Measurements from ENCODE around the gene SKI. TPM values are rescaled to one million over a fixed set of nuclear protein-coding genes. Genes with fewer than 3 reads are reported as not detected.

SKI gene
- total and polyA plus RNA-seq, 2 of the 4 experiments (the other 2 are of a cell fraction) = 2.3 to 20.1 TPM

DNA sequence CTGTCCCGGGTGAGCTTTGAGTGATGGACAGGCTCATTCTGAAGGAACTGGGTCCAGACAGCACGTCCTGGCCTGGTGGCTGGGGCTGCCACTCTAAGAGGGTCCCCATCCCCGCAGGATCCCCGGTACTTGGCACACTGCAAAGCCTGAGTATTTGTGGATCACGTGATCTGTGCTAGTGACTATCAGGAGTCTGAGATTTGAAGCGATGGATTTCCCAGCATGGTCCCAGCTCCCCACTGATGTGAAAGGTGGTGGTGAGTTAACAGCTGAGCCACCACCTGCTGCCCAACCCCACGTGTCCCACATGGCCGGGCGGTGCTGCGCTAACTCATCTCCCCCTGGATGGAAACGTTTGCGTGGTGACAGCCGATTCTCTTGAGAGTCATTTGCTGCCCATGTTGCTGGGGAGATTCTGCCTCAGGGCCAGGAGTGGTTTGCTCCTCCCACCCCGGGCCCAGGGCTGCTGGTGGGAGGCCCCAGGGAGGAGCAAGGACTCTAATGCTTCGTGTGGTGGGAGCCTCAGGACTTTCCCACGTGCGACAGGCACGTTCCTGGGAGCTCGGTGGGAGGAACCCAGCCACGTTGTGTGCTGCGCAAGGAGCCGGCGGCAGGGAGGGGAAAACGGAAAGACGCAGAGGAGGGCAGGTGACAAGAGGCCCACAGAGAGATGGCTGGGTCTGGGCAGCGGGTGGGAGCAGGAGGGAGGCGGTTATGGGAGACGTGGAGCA is 48.7 kb upstream of the SKI start:
- H2BK15ac ChIP-seq (ENCODE audit: low read depth, low read length) = no peak overlapping the region
- ChIA-PET CTCF (no interaction called here), POLR2A (ENCODE audit: unreplicated experiment) (no interaction called here)
- no peak overlapping the region for H2AK5ac ChIP-seq (ENCODE audit: low read depth, low read length)
- dilution Hi-C loops (cut with HindIII; ENCODE audit: low sequenced_read_pairs, unreplicated experiment) = no loop called here
- no peaks in the 10 kb centered on the region for H3K79me1 ChIP-seq (ENCODE audit: low read depth in 1 of 2, low read length in 2 of 2)
- H4K20me1 ChIP-seq (ENCODE audit: insufficient read depth, low read length) = no peaks in the 10 kb centered on the region
- no peak overlapping the region for H3K23ac ChIP-seq (ENCODE audit: low read depth, low read length)
- no peak overlapping the region for H4K8ac ChIP-seq (ENCODE audit: low read depth in 2 of 2, low read length in 2 of 2)
- no peak overlapping the region for H2BK5ac ChIP-seq (ENCODE audit: low read depth, low read length, poor library complexity, severe bottlenecking)
- H3K4me2 ChIP-seq (ENCODE audit: low read depth, low read length) = no peak overlapping the region
- H3K9me1 ChIP-seq (ENCODE audit: insufficient read depth, low read length) = no peaks in the 10 kb centered on the region
- H2BK120ac ChIP-seq (ENCODE audit: low read depth, low read length) = no peak overlapping the region
- H2AFZ ChIP-seq (replicated peaks; ENCODE audit: low read length, poor library complexity) = no peak overlapping the region
- H3K9ac ChIP-seq (ENCODE audit: low read depth, low read length) = no peak overlapping the region
- no peak overlapping the region for H4K91ac ChIP-seq (ENCODE audit: insufficient read depth, low read depth, low read length)
- DNase-seq = no peak
- TF ChIP-seq RFX5 (IDR thresholded peaks at IDR 0.05; ENCODE audit: low read depth, low read length) (no peak), CEBPB (IDR thresholded peaks at IDR 0.05; ENCODE audit: low read depth, low read length) (no peak), MAFK (IDR thresholded peaks at IDR 0.05; ENCODE audit: low read depth, low read length) (no peak), RAD21 (IDR thresholded peaks at IDR 0.05; ENCODE audit: low read length) (no peak), MAZ (IDR thresholded peaks at IDR 0.05; ENCODE audit: borderline replicate concordance, low read depth, low read length) (no peak), MXI1 (IDR thresholded peaks at IDR 0.05; ENCODE audit: borderline replicate concordance, low read depth, low read length) (no peak), POLR2A (IDR thresholded peaks at IDR 0.05; ENCODE audit: low read depth, low read length) (no peak), BHLHE40 (IDR thresholded peaks at IDR 0.05; ENCODE audit: low read depth, low read length) (no peak), NFE2L2 (IDR thresholded peaks at IDR 0.05; ENCODE audit: low read depth, low read length) (no peak), FOS (IDR thresholded peaks at IDR 0.05; ENCODE audit: low read depth, low read length) (no peak)
- TF ChIP-seq, protein P1, sequence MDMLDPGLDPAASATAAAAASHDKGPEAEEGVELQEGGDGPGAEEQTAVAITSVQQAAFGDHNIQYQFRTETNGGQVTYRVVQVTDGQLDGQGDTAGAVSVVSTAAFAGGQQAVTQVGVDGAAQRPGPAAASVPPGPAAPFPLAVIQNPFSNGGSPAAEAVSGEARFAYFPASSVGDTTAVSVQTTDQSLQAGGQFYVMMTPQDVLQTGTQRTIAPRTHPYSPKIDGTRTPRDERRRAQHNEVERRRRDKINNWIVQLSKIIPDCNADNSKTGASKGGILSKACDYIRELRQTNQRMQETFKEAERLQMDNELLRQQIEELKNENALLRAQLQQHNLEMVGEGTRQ (IDR thresholded peaks at IDR 0.05; ENCODE audit: low read depth, low read length) = no peak
- TF ChIP-seq, protein P2, sequence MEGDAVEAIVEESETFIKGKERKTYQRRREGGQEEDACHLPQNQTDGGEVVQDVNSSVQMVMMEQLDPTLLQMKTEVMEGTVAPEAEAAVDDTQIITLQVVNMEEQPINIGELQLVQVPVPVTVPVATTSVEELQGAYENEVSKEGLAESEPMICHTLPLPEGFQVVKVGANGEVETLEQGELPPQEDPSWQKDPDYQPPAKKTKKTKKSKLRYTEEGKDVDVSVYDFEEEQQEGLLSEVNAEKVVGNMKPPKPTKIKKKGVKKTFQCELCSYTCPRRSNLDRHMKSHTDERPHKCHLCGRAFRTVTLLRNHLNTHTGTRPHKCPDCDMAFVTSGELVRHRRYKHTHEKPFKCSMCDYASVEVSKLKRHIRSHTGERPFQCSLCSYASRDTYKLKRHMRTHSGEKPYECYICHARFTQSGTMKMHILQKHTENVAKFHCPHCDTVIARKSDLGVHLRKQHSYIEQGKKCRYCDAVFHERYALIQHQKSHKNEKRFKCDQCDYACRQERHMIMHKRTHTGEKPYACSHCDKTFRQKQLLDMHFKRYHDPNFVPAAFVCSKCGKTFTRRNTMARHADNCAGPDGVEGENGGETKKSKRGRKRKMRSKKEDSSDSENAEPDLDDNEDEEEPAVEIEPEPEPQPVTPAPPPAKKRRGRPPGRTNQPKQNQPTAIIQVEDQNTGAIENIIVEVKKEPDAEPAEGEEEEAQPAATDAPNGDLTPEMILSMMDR (conservative IDR thresholded peaks at IDR 0.05; ENCODE audit: low read depth, low read length) = no peak
- H2AK9ac ChIP-seq (replicated peaks; ENCODE audit: low read depth, low read length, poor library complexity) = no peak overlapping the region
- no peaks in the 10 kb centered on the region for H3K27me3 ChIP-seq (ENCODE audit: control insufficient read depth, insufficient read depth, low read length)
- intact Hi-C loops (cut with micrococcal nuclease) = no loop called here
- no peak overlapping the region for H2BK20ac ChIP-seq (ENCODE audit: low read depth, low read length)
- no peak overlapping the region for H3K56ac ChIP-seq (ENCODE audit: extremely low read depth, insufficient read depth, low read length)
- no peaks in the 10 kb centered on the region for H3K4me1 ChIP-seq (ENCODE audit: control insufficient read depth, insufficient read depth, low read length)
- no peak overlapping the region for H3K18ac ChIP-seq (ENCODE audit: low read depth, low read length)
- H3K14ac ChIP-seq (replicated peaks; ENCODE audit: low read depth, low read length) = no peak overlapping the region
- no peak overlapping the region for H3K4ac ChIP-seq (ENCODE audit: low read depth, low read length)
- H3K27ac ChIP-seq (ENCODE audit: insufficient read depth, low read length) = no peak overlapping the region
- no peak for ATAC-seq (ENCODE audit: low read depth)
- H4K5ac ChIP-seq (ENCODE audit: low read depth, low read length) = no peak overlapping the region
- peaks cover 2% of the 10 kb centered on the region; the same call in 1 of the 2 replicates for H3K36me3 ChIP-seq (ENCODE audit: control insufficient read depth, insufficient read depth, low read length)
- no peak overlapping the region for H3K4me3 ChIP-seq (ENCODE audit: insufficient read depth, low read depth, low read length)
- 71% methylated on average over 11 of the region's 28 CpGs; no CpG with 5 or more reads in 1 of the 2 experiments for WGBS, 2 experiments (ENCODE audit: extremely low coverage in 2 of 2, insufficient read length in 1 of 2)
- BruUV-seq (replicated peaks) = no TSS peak
- H3K9me3 ChIP-seq (ENCODE audit: control insufficient read depth, insufficient read depth, low read length) = no peaks in the 10 kb centered on the region
- in situ Hi-C loops (cut with MboI; ENCODE audit: low sequenced_read_pairs) = loop anchor here (25.0 kb wide), 1 partner anchor 358 kb away; the partner anchor contains the start of genes HES5 and PANK4
